H1 (cell line): ENCODE data around the gene MPV17. TPM values are rescaled to one million over a fixed set of nuclear protein-coding genes. Genes with fewer than 3 reads are reported as not detected.

Experiments used
- CTCF ChIA-PET: fragments of 300-600 bp; sonication (Branson Sonifier 250); formaldehyde crosslinking; loops from one replicate; lab custom pipeline; 2021; ENCODE audit not compliant: partially characterized antibody; lab: Charles Lee
- POLR2A ChIA-PET: fragments of 300-600 bp; sonication (Branson Sonifier 250); formaldehyde crosslinking; loops from one replicate; lab custom pipeline; 2021; ENCODE audit warnings: inconsistent platforms; ENCODE audit not compliant: partially characterized antibody; lab: Charles Lee
- DNase-seq, 2 experiments: peaks; one replicate each; pipeline versions ENCODE4 v3.0.0 to v3.0.0-alpha.2; 2010 to 2022; ENCODE audit warnings: low spot score in 2 of 2, low read depth in 1 of 2, mixed read lengths in 1 of 2
- FAIRE-seq: peaks from 2 replicates; lab custom pipeline; 2011; peaks lifted over from hg19 to GRCh38; lab: Jason Lieb, UNC
- H2AFZ ChIP-seq: 2 replicates; pipeline ENCODE4 v1.8.1; 2012; ENCODE audit warnings: low read length, inconsistent platforms
- H2AK5ac ChIP-seq: 2 replicates; pipeline ENCODE4 v1.6.1; 2013; ENCODE audit warnings: low read depth, low read length
- H2BK120ac ChIP-seq: replicated peaks from 2 replicates; pipeline ENCODE3; 2013; ENCODE audit warnings: low read depth, low read length, inconsistent platforms
- H2BK12ac ChIP-seq: 2 replicates; pipeline ENCODE4 v1.6.1; 2013; ENCODE audit warnings: low read depth, low read length
- H2BK15ac ChIP-seq: 2 replicates; pipeline ENCODE4 v1.6.1; 2013; ENCODE audit warnings: low read length
- H2BK20ac ChIP-seq: 2 replicates; pipeline ENCODE4 v1.6.1; 2013; ENCODE audit warnings: low read length
- H2BK5ac ChIP-seq: 2 replicates; pipeline ENCODE4 v1.6.1; 2013; ENCODE audit warnings: low read depth, low read length
- H3K14ac ChIP-seq: 2 replicates; pipeline ENCODE4 v1.6.1; 2013; ENCODE audit warnings: inconsistent platforms; ENCODE audit not compliant: insufficient read length
- H3K18ac ChIP-seq: 2 replicates; pipeline ENCODE4 v1.6.1; 2013; ENCODE audit warnings: low read length; ENCODE audit errors: extremely low read depth
- H3K23ac ChIP-seq: 2 replicates; pipeline ENCODE4 v1.6.1; 2013; ENCODE audit warnings: inconsistent platforms; ENCODE audit not compliant: insufficient read length
- H3K23me2 ChIP-seq: 2 replicates; pipeline ENCODE4 v1.6.1; 2013; ENCODE audit warnings: low read depth, low read length
- H3K27ac ChIP-seq: 2 replicates; pipeline ENCODE4 v1.6.1; 2011; ENCODE audit warnings: low read depth, low read length, inconsistent platforms
- H3K27me3 ChIP-seq, 4 experiments: replicated peaks in 1 of 4; 1 replicate in 1 of 4; 2 replicates in 3 of 4; pipeline versions ENCODE4 v1.6.1 to v1.8.1; 2011 to 2013; ENCODE audit warnings: low read length in 3 of 4, mild to moderate bottlenecking in 3 of 4, inconsistent platforms in 2 of 4, mixed read lengths in 2 of 4, moderate library complexity in 1 of 4; ENCODE audit not compliant: control insufficient read depth in 3 of 4, insufficient read depth in 3 of 4; ENCODE audit errors: extremely low read depth in 1 of 4
- H3K36me3 ChIP-seq, 4 experiments: 2 replicates each; pipeline versions ENCODE4 v1.6.1 to v1.8.1; 2011 to 2013; ENCODE audit warnings: mild to moderate bottlenecking in 4 of 4, low read length in 3 of 4, moderate library complexity in 2 of 4, control low read depth in 1 of 4, inconsistent platforms in 1 of 4; ENCODE audit not compliant: insufficient read depth in 4 of 4, control insufficient read depth in 2 of 4
- H3K4ac ChIP-seq: replicated peaks from 2 replicates; pipeline ENCODE3; 2013; ENCODE audit warnings: low read length, low read depth, mixed read lengths, inconsistent platforms; ENCODE audit not compliant: insufficient read length
- H3K4me1 ChIP-seq, 4 experiments: replicated peaks in 1 of 4; 1 replicate in 1 of 4; 2 replicates in 3 of 4; pipeline versions ENCODE4 v1.6.1 to v1.8.1; 2011 to 2013; ENCODE audit warnings: low read length in 3 of 4, inconsistent platforms in 2 of 4, mixed read lengths in 1 of 4; ENCODE audit not compliant: insufficient read depth in 4 of 4, control insufficient read depth in 3 of 4
- H3K4me2 ChIP-seq, 2 experiments: 2 replicates each; pipeline versions ENCODE4 v1.6.1 to v1.8.1; 2011 to 2013; ENCODE audit warnings: low read depth in 2 of 2, low read length in 2 of 2, control low read depth in 1 of 2, inconsistent platforms in 1 of 2, mild to moderate bottlenecking in 1 of 2; ENCODE audit not compliant: insufficient read depth in 1 of 2
- H3K4me3 ChIP-seq, 4 experiments: fragments of 200-600, 300-600 bp in 1 of 4; sonication (generic), shearing (Covaris generic), sonication (Bioruptor Twin) in 1 of 4; 2 replicates each; pipeline versions ENCODE4 v1.5.1 to v1.8.1; 2011 to 2016; ENCODE audit warnings: low read length in 4 of 4, low read depth in 3 of 4, control low read depth in 2 of 4, inconsistent platforms in 2 of 4, mild to moderate bottlenecking in 2 of 4, mixed read lengths in 1 of 4, moderate library complexity in 1 of 4; ENCODE audit not compliant: insufficient read depth in 2 of 4; ENCODE audit errors: extremely low read depth in 1 of 4
- H3K56ac ChIP-seq: replicated peaks from 2 replicates; pipeline ENCODE3; 2013; ENCODE audit warnings: low read depth, mild to moderate bottlenecking, mixed read lengths, low read length, inconsistent platforms; ENCODE audit not compliant: insufficient read length
- H3K79me1 ChIP-seq: 2 replicates; pipeline ENCODE4 v1.6.1; 2013; ENCODE audit warnings: low read depth, low read length, control low read depth
- H3K79me2 ChIP-seq, 2 experiments: 2 replicates each; pipeline versions ENCODE4 v1.6.1 to v1.8.1; 2012 to 2013; ENCODE audit warnings: low read length in 2 of 2, mild to moderate bottlenecking in 2 of 2, inconsistent platforms in 1 of 2; ENCODE audit not compliant: insufficient read depth in 2 of 2, control insufficient read depth in 1 of 2
- H3K9ac ChIP-seq, 4 experiments: replicated peaks in 1 of 4; 1 replicate in 1 of 4; 2 replicates in 3 of 4; pipeline versions ENCODE4 v1.6.1 to v1.8.1; 2011 to 2013; ENCODE audit warnings: low read depth in 3 of 4, low read length in 3 of 4, control low read depth in 2 of 4, mild to moderate bottlenecking in 2 of 4, moderate library complexity in 2 of 4, inconsistent platforms in 1 of 4; ENCODE audit errors: extremely low read depth in 1 of 4
- H3K9me3 ChIP-seq, 2 experiments: 2 replicates each; pipeline versions ENCODE4 v1.6.1 to v1.8.1; 2012 to 2013; ENCODE audit warnings: mild to moderate bottlenecking in 2 of 2, moderate library complexity in 2 of 2, control low read depth in 1 of 2, inconsistent platforms in 1 of 2, low read depth in 1 of 2, low read length in 1 of 2, mixed read lengths in 1 of 2; ENCODE audit not compliant: insufficient read depth in 2 of 2
- H4K20me1 ChIP-seq, 2 experiments: replicated peaks in 1 of 2; 2 replicates each; pipeline versions ENCODE3 to v1.8.1; 2011 to 2013; ENCODE audit warnings: inconsistent platforms in 2 of 2, low read length in 2 of 2, mild to moderate bottlenecking in 1 of 2; ENCODE audit not compliant: insufficient read depth in 2 of 2, control insufficient read depth in 1 of 2
- H4K5ac ChIP-seq: 2 replicates; pipeline ENCODE4 v1.6.1; 2013; ENCODE audit warnings: low read length, low read depth, mixed read lengths, inconsistent platforms; ENCODE audit not compliant: insufficient read length
- H4K8ac ChIP-seq: 2 replicates; pipeline ENCODE4 v1.8.0; 2013; ENCODE audit warnings: mild to moderate bottlenecking, moderate library complexity, low read length, inconsistent platforms; ENCODE audit not compliant: insufficient read depth; ENCODE audit errors: extremely low read depth
- H4K91ac ChIP-seq: replicated peaks from 2 replicates; pipeline ENCODE3; 2013; ENCODE audit warnings: low read length, mixed read lengths, inconsistent platforms; ENCODE audit not compliant: insufficient read length
- ASH2L ChIP-seq: fragments of 200-600, 300-600 bp; sonication (generic); IDR thresholded peaks from one replicate; pipeline ENCODE4 v1.7.1; 2017; ENCODE audit warnings: low read length
- CREB1 ChIP-seq: IDR thresholded peaks from 2 replicates; pipeline ENCODE4 v1.6.1; 2012; ENCODE audit warnings: inconsistent platforms
- CTBP2 ChIP-seq: IDR thresholded peaks from 2 replicates; pipeline ENCODE4 v1.7.0; 2011; ENCODE audit warnings: borderline replicate concordance, mild to moderate bottlenecking, moderate library complexity, mixed read lengths, low read length; ENCODE audit not compliant: insufficient read depth, insufficient read length
- FOSL1 ChIP-seq: IDR thresholded peaks from 2 replicates; pipeline ENCODE4 v1.6.1; 2011; ENCODE audit warnings: mild to moderate bottlenecking, low read depth, low read length, moderate library complexity; ENCODE audit not compliant: insufficient read depth
- KDM1A ChIP-seq: fragments of 200-600, 300-600 bp; sonication (generic); IDR thresholded peaks from 2 replicates; pipeline ENCODE4 v1.7.1; 2016; ENCODE audit warnings: mild to moderate bottlenecking, low read length, borderline replicate concordance
- PHF8 ChIP-seq: fragments of 200-600 bp; sonication (generic); conservative IDR thresholded peaks from 2 replicates; pipeline ENCODE4 v1.7.1; 2012; ENCODE audit warnings: low read depth, mild to moderate bottlenecking, inconsistent platforms, low read length, moderate library complexity
- RFX5 ChIP-seq: IDR thresholded peaks from 2 replicates; pipeline ENCODE4 v1.6.1; 2011; ENCODE audit warnings: low read depth, low read length, improper control_type of control experiment, borderline replicate concordance
- SIN3A ChIP-seq, 2 experiments: IDR thresholded peaks in 1 of 2; conservative IDR thresholded peaks in 1 of 2; 2 replicates each; pipeline ENCODE4 v1.6.1; 2011 to 2012; ENCODE audit warnings: low read length in 2 of 2, improper control_type of control experiment in 1 of 2, low read depth in 1 of 2, mild to moderate bottlenecking in 1 of 2
- SIX5 ChIP-seq: IDR thresholded peaks from 2 replicates; pipeline ENCODE4 v1.6.1; 2011; ENCODE audit warnings: mild to moderate bottlenecking, low read depth, low read length
- WGBS, 2 experiments: shearing (Covaris generic) in 1 of 2; methylation state at CpG; one replicate each; pipeline versions ENCODE4 v1.1.6 to v1.1.7; 2013 to 2015; ENCODE audit warnings: low lambda C conversion rate in 2 of 2, mixed read lengths in 2 of 2, inconsistent platforms in 1 of 2, low coverage in 1 of 2, missing lambda C conversion rate in 1 of 2; ENCODE audit not compliant: insufficient replicate concordance in 2 of 2, insufficient coverage in 1 of 2, insufficient read length in 1 of 2; ENCODE audit errors: extremely low coverage in 1 of 2, missing lambda C conversion rate in 1 of 2; 5-methylcytosine and 5-hydroxymethylcytosine counted together
- polyA plus RNA-seq, 7 experiments: library from polyadenylated mRNA; depleted of rRNA in 3 of 7; stranded (reverse) in 5 of 7; unstranded in 2 of 7; fragments of >200 nt in 5 of 7; fragments of 200-250 nt in 2 of 7; gene quantifications; 1 replicate in 5 of 7; 2 replicates in 1 of 7; 4 replicates in 1 of 7; pipeline versions ENCODE4 v1.2.1 to v1.2.3, GENCODE V29; 2011 to 2013; ENCODE audit warnings: missing spikeins in 2 of 7, mixed read lengths in 2 of 7
- total RNA-seq: library from RNA; stranded (reverse); fragmentation: NEBNext Ultra II Directional; extraction: Animal tissue kit (Norgen Biotek cat#: 25700); gene quantifications from 2 replicates; pipeline ENCODE4 v1.2.1, GENCODE V29; 2021
- TF ChIP-seq, protein P1 (sequence below): IDR thresholded peaks from 2 replicates; pipeline ENCODE4 v1.6.1; 2012; ENCODE audit warnings: inconsistent platforms

The MPV17 gene
- total and polyA plus RNA-seq, 2 of the 8 experiments (the other 6 are each of a cell fraction or from before 2014, with no cell fraction given), result 45.2 to 181 TPM

DNA sequence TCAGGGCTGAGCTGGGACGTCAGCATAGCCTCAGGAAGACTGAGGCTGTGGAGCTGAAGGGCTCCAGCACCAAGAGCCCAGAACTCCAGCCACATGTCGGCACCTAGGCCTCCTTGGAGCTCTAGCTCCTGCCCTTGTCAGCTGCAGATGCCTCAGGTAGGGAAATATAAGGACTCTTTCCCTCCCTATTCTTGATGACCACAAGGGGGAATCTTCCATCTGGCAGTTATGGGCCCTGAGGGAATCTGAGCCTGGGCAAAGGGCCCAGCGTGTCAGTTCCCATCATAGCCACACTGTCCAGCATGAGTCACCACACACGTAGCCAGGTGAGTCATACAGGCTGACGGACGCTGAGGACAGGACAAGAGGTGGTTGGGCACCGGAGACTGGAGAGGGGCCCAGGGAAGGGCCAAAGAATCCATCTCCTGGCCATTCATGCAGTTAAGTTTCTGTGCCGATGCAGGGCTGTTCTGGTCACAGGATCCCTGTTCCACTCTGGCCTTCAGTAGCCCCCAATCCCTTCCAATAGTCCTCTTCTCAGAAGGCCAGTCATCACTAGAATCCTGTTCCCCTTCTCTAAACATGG, 1.8 kb downstream of the MPV17 start:
- Histone ChIP-seq H4K91ac (no peak overlapping the region), H3K9me3 (no peaks in the 10 kb centered on the region), H3K27me3 (no peaks in the 10 kb centered on the region), H3K4me3 (no peak overlapping the region), H4K20me1 (no peaks in the 10 kb centered on the region), H3K56ac (no peak overlapping the region), H3K18ac (no peak overlapping the region), H3K4me1 (peaks cover 0 to 12% (median 0%) of the 10 kb centered on the region in 4 experiments; a peak in 5 of 7 replicates), H3K23me2 (peaks cover 7% of the 10 kb centered on the region), H3K79me2 (no peaks in the 10 kb centered on the region; a peak in 1 of 4 replicates), H3K14ac (no peak overlapping the region), H3K4ac (no peak overlapping the region), H3K27ac (no peak overlapping the region), H4K5ac (no peak overlapping the region), H3K36me3 (peaks cover under 1 to 5% (median 2%) of the 10 kb centered on the region in 4 experiments; a peak in 4 of 8 replicates), H3K9ac (no peak overlapping the region), H2BK12ac (no peak overlapping the region), H2AK5ac (no peak overlapping the region; the same call in 1 of the 2 replicates), H3K23ac (no peak overlapping the region), H2BK120ac (no peak overlapping the region), H3K4me2 (peak overlapping the region in 1 of 2 experiments; percentile 97; a peak in 1 of 4 replicates), H2BK5ac (no peak overlapping the region), H2BK15ac (no peak overlapping the region), H2BK20ac (no peak overlapping the region), H3K79me1 (peaks cover under 1% of the 10 kb centered on the region; the same call in 1 of the 2 replicates), H2AFZ (no peak overlapping the region), H4K8ac (no peak overlapping the region)
- 66% methylated on average over 8 of the region's 8 CpGs; no CpG with 5 or more reads in 1 of the 2 experiments for WGBS, 2 experiments
- DNase-seq (peak in 1 of 2 experiments; percentile 62), FAIRE-seq (no peak)
- ChIA-PET POLR2A (interaction anchor here (1.0 to 9.4 kb wide), 10 partner anchors 11 to 72 kb away, joined by 3 to 105 read pairs (median 11); partner anchors contain the start of genes GTF3C2, TRIM54 and UCN), CTCF (interaction anchor here (0.6 to 10.3 kb wide), 16 partner anchors 8 to 173 kb away, joined by 3 to 128 read pairs (median 4); partner anchors contain the start of gene UCN)
- TF ChIP-seq CTBP2 (no peak), PHF8 (no peak), FOSL1 (no peak), SIX5 (no peak), KDM1A (no peak), ASH2L (no peak), CREB1 (no peak), SIN3A (conservative IDR thresholded peaks at IDR 0.05 in 1 of 2, IDR thresholded peaks at IDR 0.05 in 1 of 2; ENCODE audit: low read depth in 1 of 2, low read length in 2 of 2) (0 out of 4 replicates have a peak, but pooled peaks of 1 of the 2 experiments have one; percentile 64), RFX5 (no peak)
- TF ChIP-seq, protein P1, sequence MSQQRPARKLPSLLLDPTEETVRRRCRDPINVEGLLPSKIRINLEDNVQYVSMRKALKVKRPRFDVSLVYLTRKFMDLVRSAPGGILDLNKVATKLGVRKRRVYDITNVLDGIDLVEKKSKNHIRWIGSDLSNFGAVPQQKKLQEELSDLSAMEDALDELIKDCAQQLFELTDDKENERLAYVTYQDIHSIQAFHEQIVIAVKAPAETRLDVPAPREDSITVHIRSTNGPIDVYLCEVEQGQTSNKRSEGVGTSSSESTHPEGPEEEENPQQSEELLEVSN, result no peak
